Measurements from ENCODE around the gene SP1. TPM values are rescaled to one million over a fixed set of nuclear protein-coding genes. Genes with fewer than 3 reads are reported as not detected.

SP1 gene
- total RNA-seq, 1 experiment from 2014 or later, result 76.8 TPM

- no peak overlapping the region for H2AFZ ChIP-seq (ENCODE audit: low read length)
- peaks cover 18 to 27% of the 10 kb centered on the region in 2 experiments for H3K4me1 Mint-ChIP-seq
These were observed 45.2 kb upstream of the SP1 start for GRCh38 chr12:53334822-53335221.

More at GRCh38 chr12:53334822-53335221, 45.2 kb upstream of the SP1 start:
- Histone ChIP-seq H4K20me1 (ENCODE audit: control insufficient read depth, insufficient read depth, insufficient read length) (no peaks in the 10 kb centered on the region), H3K56ac (ENCODE audit: insufficient read length, low read depth, low read length) (no peak overlapping the region), H3T11ph (ENCODE audit: low read length) (no peak overlapping the region), H3K4ac (ENCODE audit: low read depth, low read length) (no peak overlapping the region), H2BK12ac (ENCODE audit: insufficient read length, low read depth, low read length) (no peak overlapping the region), H2BK15ac (ENCODE audit: low read depth, low read length) (no peak overlapping the region), H3K27ac (ENCODE audit: insufficient read length, low read depth, low read length) (no peak overlapping the region), H3K18ac (ENCODE audit: insufficient read length, low read depth, low read length) (no peak overlapping the region), H2BK5ac (ENCODE audit: insufficient read length, low read length) (no peak overlapping the region), H3K79me1 (ENCODE audit: insufficient read depth, low read depth, low read length, poor library complexity, severe bottlenecking) (no peaks in the 10 kb centered on the region), H3K4me1 (ENCODE audit: insufficient read depth, low read length) (no peaks in the 10 kb centered on the region; the same call in 1 of the 2 replicates), H3K9ac (ENCODE audit: extremely low read depth, insufficient read length, low read length) (no peak overlapping the region), H3K27me3 (ENCODE audit: insufficient read depth, low read length) (peaks cover 5% of the 10 kb centered on the region), H4K5ac (ENCODE audit: insufficient read length, low read depth, low read length) (no peak overlapping the region), H3K79me2 (ENCODE audit: insufficient read depth, low read length) (no peaks in the 10 kb centered on the region), H4K91ac (ENCODE audit: insufficient read length, low read depth, low read length) (no peak overlapping the region), H2BK120ac (ENCODE audit: low read depth, low read length, poor library complexity, severe bottlenecking) (no peak overlapping the region), H4K8ac (replicated peaks; ENCODE audit: insufficient read length, low read depth, low read length) (no peak overlapping the region), H3K23me2 (ENCODE audit: insufficient read length, low read depth, low read length, poor library complexity, severe bottlenecking) (no peaks in the 10 kb centered on the region), H3K23ac (ENCODE audit: insufficient read length, low read depth, low read length) (no peak overlapping the region), H3K14ac (ENCODE audit: insufficient read depth, low read length) (no peak overlapping the region), H3K4me2 (ENCODE audit: insufficient read depth, insufficient read length, low read length) (no peak overlapping the region), H3K9me3 (ENCODE audit: control insufficient read depth, low read depth, low read length) (no peaks in the 10 kb centered on the region), H2AK5ac (ENCODE audit: insufficient read length, low read length) (no peak overlapping the region), H2BK20ac (ENCODE audit: low read depth, low read length, poor library complexity, severe bottlenecking) (no peak overlapping the region)
- TF ChIP-seq CTCF (conservative IDR thresholded peaks at IDR 0.05), result no peak
- Mint-ChIP-seq H3K27me3 (ENCODE audit: low read depth) (peaks cover 74% of the 10 kb centered on the region), H3K27ac (no peak overlapping the region), H3K36me3 (ENCODE audit: insufficient read depth in 1 of 3, low read depth in 3 of 3) (no peaks in the 10 kb centered on the region), H3K9me3 (no peaks in the 10 kb centered on the region), H3K4me3 (no peak overlapping the region)
- no CpG with 5 or more reads among the region's 8 CpGs for WGBS (ENCODE audit: extremely low coverage, insufficient read length, low lambda C conversion rate)
- DNase-seq, result no peak

All from H9 (cell line).